GM19351 (cell line): ENCODE results near the gene PDXDC1.
"Not testable (repeated sequence)": the region's sequence is repeated elsewhere in the genome, so short reads cannot be mapped to it uniquely, and the experiment has no call there.

Experiments used
- ATAC-seq: cut with Tn5 transposase; IDR thresholded peaks from one replicate; pipeline ENCODE4 v1.9.1; 2021; ENCODE audit warnings: mild to moderate bottlenecking, moderate library complexity; ENCODE audit not compliant: unreplicated experiment

The PDXDC1 gene

DNA sequence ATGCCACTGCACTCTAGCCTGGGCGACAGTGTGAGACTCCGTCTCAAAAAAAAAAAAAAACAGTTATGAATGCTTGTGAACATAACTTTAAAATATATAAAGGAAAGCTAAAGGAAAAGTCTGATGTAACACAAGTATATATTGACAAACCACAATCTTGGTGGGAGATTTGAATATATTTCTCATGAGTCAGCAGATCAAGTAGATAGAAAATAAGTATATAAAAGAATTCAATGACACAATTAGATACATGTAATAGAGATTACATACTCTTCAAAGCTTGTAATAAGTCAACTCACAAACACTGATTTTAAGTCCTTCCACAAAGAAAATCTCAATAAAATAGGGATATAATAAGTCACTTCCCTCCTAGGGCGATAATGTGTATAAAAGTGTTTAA is 40.8 kb downstream of the PDXDC1 start:
- ATAC-seq = not testable (repeated sequence)

DNA sequence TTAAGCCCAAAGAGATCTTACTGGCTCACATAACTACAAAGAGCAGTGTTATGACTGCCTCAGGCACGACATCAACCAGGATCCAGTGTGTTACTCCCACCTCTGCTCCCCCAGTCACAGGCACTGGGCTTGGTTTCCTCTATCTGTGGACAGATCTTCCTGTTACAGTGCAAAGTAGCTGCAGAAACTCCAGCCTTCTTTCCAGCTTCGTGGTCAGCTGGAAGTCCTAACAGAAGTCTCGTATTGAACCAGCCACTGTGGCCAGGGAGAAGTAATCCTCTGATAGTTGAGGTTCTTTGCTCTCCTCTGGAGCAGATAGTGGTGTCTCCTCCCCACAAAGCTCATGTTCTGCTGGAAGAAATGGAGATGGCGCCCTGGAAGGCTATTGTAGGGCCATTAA is 41.5 kb downstream of the PDXDC1 start:
- not testable (repeated sequence) for ATAC-seq

DNA sequence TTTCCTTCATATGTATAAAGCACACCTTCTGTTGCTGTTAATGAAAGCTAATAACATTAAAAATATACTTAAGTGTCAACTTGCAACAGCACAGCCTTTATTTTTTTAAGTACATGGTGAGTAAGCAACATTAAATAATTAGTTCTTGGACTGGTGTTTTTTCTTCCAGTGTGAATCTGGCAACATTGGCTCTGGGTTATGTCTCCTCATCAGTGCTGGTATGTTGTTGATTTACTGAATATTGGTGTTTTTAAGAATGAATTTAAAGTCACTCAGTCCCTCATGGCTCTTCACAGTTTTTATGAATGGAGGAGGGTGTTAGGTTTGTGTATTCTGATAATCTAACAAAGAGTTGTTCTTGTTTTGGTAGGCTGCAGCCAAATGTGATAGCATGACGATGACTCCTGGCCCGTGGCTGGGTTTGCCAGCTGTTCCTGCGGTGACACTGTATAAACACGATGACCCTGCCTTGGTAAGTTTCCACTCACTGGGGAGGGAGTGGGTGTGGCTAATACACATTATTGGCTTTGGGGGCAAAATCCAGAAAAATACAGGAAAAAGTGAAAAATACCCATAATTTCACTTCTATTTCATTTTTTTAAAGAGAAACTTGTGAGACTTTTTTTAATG is 42.2 kb downstream of the PDXDC1 start:
- not testable (repeated sequence) for ATAC-seq

DNA sequence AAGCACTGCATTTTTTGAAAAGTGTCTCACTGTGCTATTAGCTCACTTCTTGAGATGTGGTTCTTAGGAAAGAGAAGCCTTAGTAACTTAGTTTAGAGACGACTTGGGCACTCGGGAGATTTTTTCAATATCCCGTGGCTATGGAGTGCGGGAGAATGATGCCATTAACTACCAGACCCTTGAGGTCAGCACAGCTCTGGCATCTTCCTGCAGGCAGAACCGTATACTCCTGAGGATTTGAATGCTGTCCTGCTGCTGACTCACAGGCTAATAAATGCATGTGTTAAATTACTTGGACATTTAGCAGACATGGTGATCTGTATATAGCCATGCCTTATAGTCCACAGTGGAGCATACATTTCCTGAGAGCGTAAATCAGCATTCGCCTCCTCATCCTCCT is 46.6 kb downstream of the PDXDC1 start:
- ATAC-seq = not testable (repeated sequence)

DNA sequence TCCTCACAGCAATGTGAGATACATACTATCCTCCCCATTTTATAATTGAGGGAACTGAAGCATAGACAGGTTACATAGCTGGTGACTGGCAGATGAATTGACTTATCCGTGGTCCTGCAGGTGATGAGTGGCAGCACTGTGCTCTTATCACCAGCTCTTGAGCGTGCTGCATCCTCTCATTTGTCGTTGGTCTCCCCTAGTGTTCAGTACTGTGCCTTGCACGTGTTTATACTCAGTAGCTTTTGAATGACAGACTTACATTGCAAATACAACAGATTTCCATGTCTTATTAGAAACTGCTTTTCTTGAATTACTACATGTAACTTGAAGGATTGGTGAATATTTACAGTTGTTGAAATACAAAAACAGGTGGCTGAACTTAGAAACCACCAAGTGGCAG is 47.4 kb downstream of the PDXDC1 start:
- peak; percentile 97 for ATAC-seq

DNA sequence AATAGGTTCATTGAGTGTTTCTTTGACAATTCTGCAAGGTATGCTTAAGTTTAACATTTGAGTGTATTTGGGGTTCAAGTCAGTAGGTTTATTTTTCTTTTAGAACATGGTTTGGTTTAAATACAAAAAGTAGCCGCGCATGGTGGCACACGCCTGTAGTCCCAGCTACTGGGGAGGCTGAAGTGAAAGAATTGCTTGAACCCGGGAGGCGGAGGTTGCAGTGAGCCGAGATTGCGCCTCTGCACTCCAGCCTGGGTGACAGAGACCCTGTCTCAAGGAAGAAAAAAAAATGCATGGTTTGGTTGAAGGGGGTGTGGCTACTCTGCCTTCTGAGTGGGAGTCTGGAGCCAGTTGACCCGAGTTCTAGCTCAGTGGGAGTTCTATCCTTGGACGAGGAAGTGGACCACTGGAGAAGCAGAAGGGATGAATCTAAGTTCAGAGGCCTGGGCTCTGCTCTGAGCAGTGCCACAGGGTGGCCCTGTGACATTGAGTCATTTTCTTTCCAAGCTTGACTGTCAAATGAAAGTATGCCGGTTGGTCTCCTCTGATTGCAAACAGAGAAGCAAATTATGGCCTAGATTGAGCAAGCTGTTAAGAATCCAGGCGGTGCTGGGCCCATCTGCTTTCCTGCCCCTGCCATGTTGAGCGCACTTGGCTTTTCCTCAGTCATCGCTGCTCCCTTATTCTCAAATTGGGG is 48.7 kb downstream of the PDXDC1 start:
- ATAC-seq = not testable (repeated sequence)

DNA sequence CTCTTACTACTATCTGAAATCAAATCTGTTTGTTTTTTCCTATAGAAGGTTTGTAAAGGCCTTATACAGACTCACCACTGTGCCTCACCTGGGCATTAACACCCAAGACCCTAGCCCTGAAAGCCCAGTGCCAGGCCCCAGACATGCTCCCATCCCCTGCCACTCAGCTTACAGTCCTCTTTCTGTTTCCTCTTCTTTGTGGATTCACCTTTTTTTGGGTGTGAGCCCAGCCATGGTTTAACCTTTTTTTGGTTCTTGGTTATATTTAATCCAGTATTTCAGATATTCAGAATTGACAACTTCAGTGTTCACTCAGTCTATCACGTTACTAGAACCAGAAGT is 50.0 kb downstream of the PDXDC1 start:
- not testable (repeated sequence) for ATAC-seq

DNA sequence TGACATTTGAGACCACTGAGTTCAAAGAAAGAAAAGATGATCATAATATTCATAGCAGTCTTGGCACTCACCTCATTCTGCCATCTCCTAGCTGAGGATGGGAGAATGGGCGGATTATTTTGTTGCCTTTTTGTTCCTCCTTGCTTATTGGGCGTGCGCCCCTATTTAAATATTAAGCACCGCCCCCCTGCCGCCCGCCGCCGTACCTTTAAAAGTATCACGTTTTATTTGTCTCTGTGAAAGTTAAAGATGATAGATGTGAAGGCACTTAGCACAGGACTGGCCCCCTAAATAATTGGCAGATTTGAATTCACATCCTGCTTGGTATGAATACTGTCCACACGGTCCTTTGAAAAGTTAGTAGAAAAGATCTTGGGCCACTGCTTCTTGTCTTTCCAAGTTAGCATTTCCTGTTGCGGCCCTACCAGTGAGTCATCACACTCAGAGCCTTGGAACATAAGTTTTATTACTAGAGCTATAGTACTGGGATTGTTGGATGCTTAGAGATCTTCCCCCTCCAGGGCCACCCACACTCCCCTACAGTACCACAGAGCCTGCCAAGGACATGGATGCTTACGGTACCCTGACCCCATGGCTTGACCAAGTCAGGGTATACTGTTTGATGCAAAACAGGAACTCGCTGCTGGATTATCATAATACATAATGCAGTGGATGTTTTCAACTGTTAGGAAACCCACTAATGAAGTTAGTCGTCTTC is 50.6 kb downstream of the PDXDC1 start:
- ATAC-seq = not testable (repeated sequence)

DNA sequence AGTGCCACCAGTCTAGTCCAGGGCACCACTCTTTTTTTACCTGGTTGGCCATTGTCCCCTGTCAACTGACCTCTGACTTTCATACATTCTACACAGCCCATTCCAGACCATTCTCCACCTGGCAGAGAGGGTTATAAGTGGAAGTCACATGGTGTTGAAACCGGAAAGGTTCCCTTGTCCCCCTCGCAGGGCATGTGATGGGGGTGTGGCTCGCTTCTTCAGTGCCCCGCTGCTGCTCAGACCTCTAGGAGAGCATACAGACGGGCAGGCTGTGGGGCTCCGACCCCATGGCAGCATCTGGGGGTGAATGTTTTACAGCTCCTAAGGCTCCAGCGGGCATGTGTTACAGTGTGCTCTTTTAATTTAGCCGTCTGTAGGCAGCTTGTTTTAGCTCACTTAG is 52.2 kb downstream of the PDXDC1 start:
- ATAC-seq = not testable (repeated sequence)

DNA sequence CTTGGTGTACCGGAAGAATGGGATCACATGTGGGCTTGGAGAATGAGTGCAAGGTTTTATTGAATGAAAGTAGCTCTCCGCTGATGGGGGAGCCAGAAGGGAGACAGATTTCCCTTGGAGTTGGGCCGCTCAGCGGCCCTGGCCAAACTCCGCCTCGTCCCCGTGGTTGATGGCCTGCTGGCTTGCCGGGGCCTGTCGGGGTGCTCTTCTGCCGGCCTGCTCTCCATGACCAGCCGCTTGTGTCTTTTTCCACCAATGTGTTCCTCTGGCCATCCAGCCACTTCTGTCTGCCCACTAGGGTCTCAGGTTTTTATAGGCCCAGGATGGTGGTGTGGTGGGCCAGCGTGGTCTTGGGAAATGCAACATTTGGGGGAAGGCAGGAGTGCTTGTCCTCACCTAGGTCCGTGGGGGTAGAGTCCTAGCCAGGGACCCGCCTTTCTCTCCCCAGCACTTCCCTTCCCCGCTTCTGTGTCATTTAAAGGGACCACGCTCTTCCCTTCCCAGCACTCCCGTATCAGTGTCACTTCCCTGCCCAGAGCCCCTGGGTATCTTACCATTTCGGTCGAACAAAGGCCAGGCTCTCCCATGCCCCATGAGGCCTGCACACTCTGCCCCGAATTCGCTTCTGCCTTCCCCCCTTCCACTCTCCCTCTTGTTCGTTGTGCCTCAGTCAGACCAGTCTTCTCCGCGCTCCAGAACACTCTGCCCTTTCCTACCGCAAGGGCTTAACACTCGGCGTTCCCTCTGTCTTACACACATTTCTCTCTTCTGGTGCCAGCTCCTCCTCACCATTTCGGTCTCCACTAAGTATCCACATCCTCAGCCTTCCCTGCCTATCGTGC is 52.9 kb downstream of the PDXDC1 start:
- not testable (repeated sequence) for ATAC-seq

DNA sequence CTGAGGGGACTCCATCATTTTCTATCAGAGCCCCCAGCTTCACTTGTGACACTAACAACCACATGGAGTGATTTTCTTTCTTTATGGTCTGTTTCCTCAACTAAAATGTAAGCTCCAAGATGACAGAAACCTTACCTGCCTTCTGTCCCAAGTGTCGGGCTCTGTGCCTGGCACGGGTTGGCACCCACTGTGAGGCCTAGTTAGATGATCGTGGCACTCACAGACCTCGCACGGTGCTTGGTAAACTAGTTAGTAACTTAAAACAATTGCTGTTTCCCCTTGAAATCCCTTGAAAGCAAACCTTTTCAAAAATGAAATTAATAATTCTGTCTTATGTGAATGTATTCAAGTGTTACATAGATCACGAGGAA is 53.5 kb downstream of the PDXDC1 start:
- ATAC-seq = not testable (repeated sequence)

DNA sequence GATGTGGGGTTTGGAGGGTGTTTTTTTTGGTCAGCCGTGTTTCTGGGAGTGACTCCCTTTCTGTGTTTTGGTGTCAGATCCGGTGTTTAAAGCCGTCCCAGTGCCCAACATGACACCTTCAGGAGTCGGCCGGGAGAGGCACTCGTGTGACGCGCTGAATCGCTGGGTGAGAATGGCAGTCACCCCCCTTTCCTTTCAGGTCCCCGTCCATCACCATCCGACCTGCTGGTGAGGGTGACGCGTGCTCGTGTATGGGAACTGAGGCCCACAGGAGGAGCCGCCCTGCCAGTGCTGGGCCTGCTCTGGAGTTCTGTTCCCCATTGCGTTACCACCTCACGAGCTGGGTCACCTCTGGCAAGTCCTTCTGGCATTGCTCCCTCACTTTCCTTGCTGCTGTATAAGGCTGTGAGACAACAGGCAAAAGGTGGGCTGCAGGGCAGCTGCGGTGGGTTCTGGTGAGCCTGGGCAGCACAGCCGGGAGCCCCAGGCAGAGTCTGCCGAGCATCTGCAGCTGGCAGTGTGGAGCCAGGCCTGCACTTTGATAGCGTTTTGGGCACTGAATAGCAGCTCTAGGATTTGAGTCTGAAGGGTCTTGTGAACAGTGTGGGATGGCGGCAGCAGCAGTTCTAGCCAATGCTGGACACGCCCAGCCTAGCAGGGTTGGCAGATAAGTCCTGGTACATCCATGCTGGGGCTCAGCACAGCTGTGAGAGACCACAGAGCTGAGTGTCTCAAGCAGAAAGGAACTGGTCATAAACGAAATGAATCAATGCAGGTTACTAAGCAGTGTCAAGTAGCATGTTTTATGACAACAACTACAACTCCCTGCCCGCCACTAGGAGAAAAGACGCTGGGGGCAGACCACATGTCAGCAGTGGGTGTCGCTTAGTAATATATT is 54.2 kb downstream of the PDXDC1 start:
- not testable (repeated sequence) for ATAC-seq

DNA sequence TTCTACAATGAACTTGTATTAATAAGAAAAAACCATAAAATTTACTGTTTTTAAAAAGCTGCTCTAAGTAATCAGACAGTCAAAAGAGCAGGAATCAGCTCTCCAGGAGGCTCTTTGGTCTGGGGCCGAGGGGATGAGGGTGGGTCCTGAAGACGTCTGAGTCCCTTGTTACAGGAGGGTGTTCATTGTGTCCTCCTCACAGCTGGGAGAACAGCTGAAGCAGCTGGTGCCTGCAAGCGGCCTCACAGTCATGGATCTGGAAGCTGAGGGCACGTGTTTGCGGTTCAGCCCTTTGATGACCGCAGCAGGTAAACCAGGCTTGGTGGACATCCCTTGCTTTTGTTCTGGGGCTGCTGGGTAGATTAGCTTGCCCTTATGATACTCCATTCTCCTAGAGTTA is 54.9 kb downstream of the PDXDC1 start:
- not testable (repeated sequence) for ATAC-seq

DNA sequence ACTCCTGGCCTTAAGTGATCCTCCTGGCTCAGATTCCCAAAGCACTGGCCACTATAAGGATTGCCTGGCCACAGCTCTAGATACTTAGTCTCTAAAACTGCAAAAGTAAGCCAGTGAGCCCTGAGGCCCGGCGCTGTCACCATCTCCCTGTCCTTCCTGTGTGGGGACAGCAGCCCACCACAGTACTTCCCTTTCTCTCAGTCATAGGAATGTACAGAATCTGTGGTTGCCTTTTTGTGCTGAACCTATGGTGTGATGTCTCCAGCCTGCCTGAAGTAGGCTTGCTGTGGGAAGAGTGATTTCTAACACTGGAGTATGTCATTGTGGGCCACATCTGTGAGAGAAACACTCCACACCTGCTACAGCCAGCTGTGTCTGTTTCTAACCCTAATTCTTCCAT is 56.4 kb downstream of the PDXDC1 start:
- ATAC-seq = no peak

DNA sequence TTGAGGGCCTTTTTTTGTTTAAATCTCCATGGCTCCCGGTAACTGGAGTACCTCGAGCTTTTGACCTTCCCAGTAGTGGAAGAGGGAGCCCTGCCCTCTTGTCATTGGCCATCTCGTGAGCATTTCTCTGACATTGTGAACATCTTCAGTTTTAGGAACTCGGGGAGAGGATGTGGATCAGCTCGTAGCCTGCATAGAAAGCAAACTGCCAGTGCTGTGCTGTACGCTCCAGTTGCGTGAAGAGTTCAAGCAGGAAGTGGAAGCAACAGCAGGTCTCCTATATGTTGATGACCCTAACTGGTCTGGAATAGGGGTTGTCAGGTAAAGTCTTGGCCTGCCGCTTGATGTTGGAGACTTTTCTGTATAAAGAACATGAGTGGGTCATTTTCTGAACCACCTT is 56.8 kb downstream of the PDXDC1 start:
- ATAC-seq = no peak

DNA sequence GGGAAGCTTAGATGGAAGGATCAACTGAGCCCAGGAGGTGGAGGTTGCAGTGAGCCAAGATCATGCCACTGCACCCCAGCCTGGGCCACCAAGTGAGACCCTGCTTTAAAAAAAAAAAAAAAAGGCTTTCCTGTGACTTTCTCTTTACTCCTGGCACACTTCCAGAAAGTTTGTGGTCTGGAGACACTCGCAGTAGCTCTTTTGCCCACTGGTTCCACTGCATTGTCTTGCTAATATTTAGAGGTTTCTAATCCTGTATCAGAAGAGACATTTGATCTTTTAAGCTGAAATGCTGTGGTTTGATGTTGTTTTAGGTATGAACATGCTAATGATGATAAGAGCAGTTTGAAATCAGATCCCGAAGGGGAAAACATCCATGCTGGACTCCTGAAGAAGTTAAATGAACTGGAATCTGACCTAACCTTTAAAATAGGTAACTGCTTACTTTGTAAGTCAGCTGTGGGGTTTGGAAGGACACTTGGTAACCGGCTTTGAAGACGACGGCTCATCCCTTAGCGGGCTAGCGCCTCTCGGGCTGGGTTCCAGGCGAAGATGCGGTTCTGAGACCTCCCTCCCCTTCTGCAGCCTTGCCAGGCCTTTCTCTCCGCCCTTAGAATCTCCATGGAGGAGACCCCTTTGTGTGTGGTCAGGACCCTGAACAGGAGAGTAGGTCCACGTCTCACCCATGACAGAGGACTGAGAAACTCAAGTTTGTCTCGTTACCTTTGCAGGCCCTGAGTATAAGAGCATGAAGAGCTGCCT is 57.9 kb downstream of the PDXDC1 start:
- no peak for ATAC-seq

DNA sequence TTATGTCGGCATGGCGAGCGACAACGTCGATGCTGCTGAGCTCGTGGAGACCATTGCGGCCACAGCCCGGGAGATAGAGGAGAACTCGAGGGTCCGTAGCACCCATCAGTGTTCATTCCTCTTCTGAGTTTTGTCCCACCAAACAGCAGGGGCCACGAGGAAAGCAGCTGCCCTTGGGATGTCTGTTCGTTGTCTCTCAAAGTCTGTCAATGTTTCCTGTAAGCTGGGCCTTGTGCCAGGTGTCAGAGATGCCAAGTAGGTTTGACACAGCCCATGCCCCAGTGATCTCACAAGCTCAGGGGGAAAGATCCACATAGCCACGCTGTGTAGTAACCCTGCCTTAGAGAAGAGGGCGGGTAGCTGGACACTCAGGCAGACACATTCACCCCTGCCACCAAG is 58.5 kb downstream of the PDXDC1 start:
- ATAC-seq = no peak

DNA sequence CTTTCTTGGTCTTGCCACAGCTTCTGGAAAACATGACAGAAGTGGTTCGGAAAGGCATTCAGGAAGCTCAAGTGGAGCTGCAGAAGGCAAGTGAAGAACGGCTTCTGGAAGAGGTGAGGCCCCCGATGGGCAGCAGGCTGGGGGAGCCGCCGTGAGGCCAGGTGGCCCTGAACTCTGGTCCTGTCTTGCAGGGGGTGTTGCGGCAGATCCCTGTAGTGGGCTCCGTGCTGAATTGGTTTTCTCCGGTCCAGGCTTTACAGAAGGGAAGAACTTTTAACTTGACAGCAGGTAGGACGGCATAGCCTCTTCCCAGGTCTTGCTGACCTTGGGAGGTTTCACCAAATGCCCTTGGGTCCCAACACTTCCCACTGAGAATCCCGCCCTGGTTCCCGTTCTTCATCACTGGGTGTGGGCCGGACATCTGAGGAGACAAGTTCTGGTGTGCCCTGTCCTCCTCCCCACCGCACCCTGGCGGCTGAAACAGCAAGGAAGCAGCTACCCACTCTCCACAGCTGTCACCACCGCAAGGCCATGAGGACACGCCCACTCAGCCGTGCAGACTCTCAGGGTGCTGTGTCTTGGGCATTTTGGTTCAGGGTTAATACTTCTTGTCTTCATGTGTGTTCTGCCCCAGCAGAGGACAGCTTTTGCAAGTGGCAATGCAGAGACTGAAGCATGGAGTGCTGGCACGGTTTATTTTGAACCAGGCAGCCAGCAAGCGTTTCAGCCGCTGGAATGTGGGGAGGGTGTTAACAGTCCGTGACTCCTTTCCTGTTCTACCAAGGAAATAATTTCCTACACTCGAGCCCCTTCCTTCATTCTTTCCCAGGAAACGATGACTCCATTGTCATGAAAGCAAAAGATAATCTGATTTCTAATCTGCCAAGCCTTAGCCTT is 59.7 kb downstream of the PDXDC1 start:
- ATAC-seq = no peak
